Inflammatory macrophage treated with lipopolysaccharide for 4 hours (primary cell): ENCODE measurements around the gene SMNDC1.
"Not testable (repeated sequence)": the region's sequence is repeated elsewhere in the genome, so short reads cannot be mapped to it uniquely, and the experiment has no call there.

Experiments
- DNase-seq: peaks from one replicate; pipeline ENCODE4 v3.0.0-alpha.2; 2020

The SMNDC1 gene

DNA sequence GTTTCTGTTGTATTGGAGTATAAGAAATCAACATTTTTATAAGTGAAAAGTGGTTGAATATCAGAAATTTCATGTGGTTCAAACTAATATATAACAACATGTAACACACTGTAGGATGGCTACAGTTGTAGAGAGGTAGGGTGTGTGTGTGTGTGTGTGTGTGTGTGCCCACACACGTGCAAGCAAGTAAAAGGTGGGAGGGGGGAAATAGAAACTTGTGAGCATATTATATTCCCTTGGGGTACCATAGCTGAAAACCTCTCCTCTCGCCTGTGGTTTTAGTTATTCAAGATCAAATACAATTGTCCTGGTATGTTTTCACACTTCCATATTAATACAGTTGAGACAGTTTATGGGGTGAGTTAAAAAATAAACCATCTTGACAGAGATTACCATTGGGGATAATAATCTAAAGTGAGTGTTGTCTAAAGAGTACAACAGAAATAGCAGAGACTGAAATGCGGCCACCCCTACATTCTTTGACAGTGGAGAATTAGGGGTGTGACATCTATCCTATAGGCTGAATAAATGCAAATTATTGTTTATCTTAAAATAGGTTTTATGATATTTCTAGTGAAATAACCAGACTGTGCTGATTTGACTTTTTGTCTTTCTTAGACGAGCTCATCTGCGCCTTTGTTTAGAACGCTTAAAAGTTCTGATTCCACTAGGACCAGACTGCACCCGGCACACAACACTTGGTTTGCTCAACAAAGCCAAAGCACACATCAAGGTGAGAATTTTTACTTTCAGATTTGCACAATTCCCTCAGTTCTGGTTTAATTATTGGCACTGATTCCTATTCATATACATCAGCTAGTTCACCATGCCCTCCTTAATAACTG, 25.9 kb downstream of the SMNDC1 start:
- no peak for DNase-seq

- no peak for DNase-seq
Observed at GRCh38 chr10:110277591-110277990, 27.1 kb downstream of the SMNDC1 start.

- no peak for DNase-seq
Observed at GRCh38 chr10:110276603-110277002, 28.1 kb downstream of the SMNDC1 start.

DNA sequence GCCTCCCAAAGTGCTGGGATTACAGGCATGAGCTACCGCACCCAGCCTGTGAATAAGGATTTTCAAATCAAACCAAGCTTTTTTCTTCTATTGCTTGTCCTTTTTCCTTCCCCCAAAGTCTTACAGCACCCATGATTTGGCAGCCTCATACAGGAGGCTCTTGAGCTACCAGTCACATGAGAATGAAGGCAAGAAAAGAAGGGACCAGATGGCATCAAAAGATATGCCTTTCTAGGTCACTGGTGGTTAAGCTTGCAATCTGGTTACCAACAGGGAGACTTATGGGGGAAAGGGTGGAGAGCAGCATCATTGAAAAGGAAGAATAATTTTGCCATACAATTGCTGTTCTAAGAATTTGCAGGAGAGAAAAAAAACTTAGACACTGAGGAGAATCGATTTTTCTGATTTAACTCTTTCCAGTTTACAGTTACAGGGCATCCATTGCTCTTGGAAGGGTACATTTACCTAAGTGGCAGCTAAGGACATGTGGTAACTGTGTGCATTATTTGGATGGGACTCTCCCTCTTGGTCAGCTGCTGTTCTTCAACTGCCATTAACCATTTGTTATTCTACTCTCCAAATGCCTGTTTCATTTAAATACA, 29.5 kb downstream of the SMNDC1 start:
- no peak for DNase-seq

DNA sequence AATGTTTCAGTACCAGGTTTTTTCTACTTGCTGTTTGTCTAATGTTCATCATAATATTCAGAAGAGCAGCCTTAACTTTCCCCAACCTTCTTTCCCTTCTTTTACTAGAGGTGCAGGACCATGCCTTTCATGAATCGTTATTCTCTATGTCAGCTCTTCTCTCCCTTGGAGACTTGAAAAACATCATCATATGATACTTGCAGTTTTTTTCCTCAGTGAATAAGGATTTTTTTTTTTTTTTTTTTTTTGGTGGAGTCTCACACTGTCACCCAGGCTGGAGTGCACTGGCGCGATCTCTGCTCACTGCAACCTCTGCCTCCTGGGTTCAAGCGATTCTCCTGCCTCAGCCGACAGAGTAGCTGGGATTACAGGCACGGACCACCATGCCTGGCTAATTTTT, 30.1 kb downstream of the SMNDC1 start:
- no peak for DNase-seq

- DNase-seq: peak; percentile 10
Observed at GRCh38 chr10:110274072-110274627, 30.6 kb downstream of the SMNDC1 start.

- DNase-seq: peak; percentile 88
Observed at GRCh38 chr10:110273474-110273873, 31.2 kb downstream of the SMNDC1 start.

DNA sequence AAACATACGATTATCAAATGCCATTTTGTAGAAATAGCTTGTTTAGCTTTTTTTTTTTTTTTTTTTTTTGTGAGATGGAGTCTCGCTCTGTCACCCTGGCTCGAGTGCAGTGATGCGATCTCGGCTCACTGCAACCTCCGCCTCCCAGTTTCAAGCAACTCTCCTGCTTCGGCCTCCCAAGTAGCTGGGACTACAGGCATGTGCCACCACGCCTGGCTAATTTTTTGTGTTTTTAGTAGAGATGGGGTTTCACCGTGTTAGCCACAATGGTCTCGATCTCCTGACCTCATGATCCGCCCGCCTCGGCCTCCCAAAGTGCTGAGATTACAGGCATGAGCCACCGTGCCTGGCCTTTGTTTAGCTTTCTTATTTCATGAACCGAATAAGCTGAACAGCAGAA, 31.7 kb downstream of the SMNDC1 start:
- DNase-seq: not testable (repeated sequence)

DNA sequence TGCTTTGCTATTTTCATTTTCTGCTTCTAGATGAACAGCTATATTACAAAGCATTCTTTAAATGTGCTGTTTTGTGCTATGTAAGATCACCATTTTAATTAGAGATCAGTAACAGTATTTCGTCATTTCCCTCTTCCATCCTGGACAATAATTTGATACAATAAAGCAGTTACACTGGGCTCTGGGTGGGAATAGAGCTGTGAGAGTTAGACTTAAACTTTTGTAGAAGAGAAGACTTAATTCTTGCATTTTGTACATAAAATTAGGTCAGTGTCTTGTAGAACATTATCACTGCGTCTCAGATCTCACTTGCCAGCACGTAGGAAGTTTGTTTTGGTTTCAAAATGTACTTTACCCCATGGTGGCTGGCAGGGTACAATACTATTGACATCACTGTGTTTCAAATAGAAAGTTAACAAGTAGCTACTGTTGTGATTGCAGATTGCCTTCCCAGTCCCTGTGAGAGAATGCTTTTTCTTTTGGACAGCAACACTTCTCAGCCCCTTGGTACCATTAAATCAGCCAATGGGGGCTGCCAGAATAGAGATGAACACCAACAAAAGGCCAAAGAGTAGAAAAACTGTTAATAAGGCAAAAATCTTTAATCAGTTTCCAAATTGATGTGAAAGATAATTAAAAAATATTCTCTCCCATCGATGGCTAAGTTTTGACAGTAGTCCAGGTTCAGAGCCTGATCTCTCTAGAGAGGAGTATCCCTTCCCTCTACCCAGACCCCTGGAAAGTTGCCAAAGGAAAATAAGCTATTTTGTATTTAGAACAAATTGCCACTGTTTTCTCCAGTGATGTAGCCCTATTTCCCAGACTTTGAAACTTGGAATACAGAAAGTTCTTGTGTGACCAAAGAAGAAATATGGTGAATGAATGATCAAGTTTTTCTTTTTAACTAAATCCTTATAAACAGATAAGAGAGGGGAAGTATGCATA, 35.1 kb downstream of the SMNDC1 start:
- DNase-seq: peak; percentile 87

- no peak for DNase-seq
Observed at GRCh38 chr10:110268971-110269370, 35.7 kb downstream of the SMNDC1 start.

DNA sequence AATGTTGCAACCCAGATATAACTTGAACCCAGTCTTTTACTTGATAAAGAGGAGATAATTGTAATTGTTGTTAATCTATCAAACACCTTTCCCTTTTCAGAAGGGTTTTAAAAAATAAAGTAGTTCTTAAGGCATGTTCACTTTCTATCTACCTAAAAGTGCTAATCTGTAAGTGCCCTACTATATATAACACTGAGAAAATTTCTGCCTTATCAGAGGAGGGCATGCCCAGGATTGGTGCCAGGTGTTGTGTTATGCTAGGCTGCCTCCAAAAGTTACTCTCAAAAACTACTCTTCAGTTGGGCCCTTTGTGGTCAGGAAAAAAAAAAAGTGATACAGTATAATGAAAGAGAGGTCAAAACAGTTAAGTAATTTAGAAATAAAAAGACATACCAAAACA, 36.3 kb downstream of the SMNDC1 start:
- no peak for DNase-seq

GRCh38 chr10:110267276-110267675, 37.4 kb downstream of the SMNDC1 start:
- DNase-seq: no peak

GRCh38 chr10:110265573-110266193, 39.0 kb downstream of the SMNDC1 start:
- no peak for DNase-seq

DNA sequence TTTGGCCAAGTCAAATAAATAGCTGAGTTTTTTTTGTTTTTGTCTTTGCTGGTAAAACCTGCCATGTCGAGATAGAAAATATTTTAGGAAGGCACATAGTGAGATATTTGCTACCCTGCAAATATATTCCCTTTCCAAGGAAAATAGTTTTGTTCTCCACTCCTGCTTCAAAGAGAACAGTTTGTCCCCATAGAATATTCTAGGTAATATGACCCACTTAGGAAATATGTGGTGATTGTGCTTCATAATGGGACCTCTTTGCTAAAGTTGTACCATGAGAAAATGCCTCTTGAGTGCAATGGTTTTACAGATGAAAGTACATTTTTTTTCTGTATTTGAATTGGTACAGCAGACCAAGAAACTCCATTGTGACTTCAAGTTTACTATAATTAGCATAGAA, 41.6 kb downstream of the SMNDC1 start:
- DNase-seq: no peak

DNA sequence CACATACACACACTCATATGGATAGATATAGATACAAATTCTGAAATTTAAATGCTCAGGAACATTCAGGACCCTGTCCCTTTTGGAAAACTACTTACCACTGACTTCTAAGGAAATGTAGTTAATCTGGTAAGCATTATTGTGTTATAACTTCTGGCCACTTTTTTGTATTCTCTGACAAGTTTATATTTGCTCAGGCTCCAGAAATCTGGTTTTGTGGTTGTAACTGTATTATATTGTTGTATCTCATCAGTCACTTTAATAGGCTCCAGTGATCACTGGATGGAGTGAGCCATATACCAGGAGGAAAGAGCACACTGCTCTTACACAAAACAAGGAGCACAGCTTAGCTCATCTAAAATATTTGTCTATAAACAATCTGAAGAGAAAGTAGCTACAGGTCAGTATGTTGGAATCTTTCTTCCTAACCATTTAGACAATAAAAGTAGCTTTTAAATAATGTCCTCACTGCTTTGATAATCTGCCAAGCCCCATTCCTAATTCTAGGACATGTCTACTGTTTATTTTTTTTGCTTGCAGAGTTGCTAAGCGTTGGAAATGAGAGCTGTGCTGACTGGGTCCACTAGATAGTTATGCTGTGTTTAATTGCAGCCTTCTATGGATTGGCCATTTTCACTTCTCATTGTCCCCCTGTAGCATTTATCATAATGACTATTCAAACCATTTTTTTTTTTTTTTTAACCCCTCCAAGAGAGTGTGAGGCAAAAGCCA, 43.8 kb downstream of the SMNDC1 start:
- DNase-seq: no peak

DNA sequence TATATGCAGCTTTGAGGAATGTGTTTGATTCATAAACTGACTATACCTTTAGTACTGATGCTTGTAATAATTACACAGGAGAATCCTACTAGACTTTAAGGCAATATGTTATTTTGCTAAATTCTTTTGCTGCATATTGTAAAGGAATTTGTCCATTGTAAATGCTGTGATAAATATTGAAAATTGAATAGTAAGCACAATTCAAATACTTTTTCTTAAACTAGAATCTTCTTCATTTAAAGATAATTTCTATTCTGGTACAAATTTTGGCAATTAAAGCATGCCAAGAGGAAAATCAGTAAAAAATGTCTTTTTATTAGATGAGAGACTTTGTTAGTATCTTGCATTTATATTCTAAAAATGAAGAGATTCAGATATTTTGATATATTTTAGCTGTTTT, 45.4 kb downstream of the SMNDC1 start:
- DNase-seq: no peak

- DNase-seq: no peak
Observed at GRCh38 chr10:110258542-110258941, 46.2 kb downstream of the SMNDC1 start.

GRCh38 chr10:110254467-110254866, 50.3 kb downstream of the SMNDC1 start:
- peak; percentile 39 for DNase-seq

- no peak for DNase-seq
Observed at GRCh38 chr10:110252151-110252550, 52.6 kb downstream of the SMNDC1 start.

DNA sequence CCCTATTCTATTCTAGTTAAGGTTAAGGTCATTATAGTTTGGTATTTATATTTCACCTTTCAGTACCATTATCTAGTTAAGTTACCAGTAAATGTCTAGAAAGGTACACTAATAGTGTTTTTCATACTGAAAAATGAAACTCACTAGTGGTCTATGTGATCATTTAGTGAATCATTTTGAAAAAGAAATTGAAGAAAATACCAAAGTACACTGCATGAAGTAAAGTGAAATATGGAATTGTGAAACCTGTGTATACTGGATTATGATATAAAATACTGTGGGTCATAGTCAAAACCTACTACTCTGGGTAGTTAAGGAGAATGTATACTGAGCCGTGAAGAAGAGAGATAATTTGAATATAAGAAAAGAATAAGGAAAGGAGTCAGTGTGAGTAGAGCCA, 53.3 kb downstream of the SMNDC1 start:
- not testable (repeated sequence) for DNase-seq

- not testable (repeated sequence) for DNase-seq
Observed at GRCh38 chr10:110249489-110249888, 55.2 kb downstream of the SMNDC1 start.

- DNase-seq: not testable (repeated sequence)
Observed at GRCh38 chr10:110247833-110248232, 56.9 kb downstream of the SMNDC1 start.
